Measurements from ENCODE around the gene KCNMB2. TPM values are rescaled to one million over a fixed set of nuclear protein-coding genes. Genes with fewer than 3 reads are reported as not detected.
A peak's percentile ranks its signal among the peaks of the same experiment; 100 is the strongest.

Gene KCNMB2
- total RNA-seq: not detected

DNA sequence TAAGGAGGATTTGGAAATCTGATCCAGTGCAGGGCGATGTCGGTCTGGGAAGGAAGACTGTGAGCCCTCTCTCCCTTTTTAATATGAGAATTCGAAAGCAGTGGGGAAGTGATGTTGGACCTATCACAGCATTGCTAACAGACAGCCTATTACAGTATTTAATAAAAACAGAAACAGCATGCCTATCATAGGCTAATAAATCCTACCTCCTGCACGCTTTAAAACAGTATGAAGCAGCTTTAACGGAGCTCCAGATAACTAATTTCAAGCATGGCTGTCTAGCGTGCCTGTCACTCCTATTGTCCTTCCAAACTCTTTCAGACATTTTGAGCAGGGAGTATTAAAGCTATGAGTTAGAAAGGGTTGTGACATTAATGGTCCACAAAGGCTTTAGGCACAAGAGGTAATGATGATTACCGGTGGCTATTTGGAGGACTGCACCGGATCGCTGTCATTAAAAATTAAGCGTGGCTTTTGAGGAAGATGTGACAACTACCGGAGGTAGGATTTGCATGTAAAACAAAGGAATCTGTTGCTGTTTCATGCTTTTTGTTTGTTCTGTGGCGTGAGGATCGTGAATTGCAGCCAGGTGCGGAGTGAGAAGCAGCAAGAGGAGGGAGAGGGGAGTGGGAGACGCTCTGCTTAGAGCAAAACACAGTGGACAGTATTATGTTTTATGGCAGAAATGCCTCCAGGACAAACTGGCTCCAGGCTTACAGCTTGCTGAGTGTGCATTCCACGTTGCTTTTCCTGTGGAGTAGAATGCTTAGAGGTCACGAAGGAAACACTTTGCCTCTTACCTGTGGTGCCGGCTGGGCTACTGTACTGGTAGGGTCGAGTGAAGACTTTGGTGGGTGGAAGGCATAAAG is at the start of gene KCNMB2:
Gene KCNMB2, plus strand, starts transcription at position 226 of the 869 bp plus-strand sequence.
- H3K4me1 ChIP-seq: no peaks in the 10 kb centered on the region
- H3K9me3 ChIP-seq: no peaks in the 10 kb centered on the region
- no peak for TF ChIP-seq POLR2A (IDR thresholded peaks at IDR 0.05)
- TF ChIP-seq, protein P1, sequence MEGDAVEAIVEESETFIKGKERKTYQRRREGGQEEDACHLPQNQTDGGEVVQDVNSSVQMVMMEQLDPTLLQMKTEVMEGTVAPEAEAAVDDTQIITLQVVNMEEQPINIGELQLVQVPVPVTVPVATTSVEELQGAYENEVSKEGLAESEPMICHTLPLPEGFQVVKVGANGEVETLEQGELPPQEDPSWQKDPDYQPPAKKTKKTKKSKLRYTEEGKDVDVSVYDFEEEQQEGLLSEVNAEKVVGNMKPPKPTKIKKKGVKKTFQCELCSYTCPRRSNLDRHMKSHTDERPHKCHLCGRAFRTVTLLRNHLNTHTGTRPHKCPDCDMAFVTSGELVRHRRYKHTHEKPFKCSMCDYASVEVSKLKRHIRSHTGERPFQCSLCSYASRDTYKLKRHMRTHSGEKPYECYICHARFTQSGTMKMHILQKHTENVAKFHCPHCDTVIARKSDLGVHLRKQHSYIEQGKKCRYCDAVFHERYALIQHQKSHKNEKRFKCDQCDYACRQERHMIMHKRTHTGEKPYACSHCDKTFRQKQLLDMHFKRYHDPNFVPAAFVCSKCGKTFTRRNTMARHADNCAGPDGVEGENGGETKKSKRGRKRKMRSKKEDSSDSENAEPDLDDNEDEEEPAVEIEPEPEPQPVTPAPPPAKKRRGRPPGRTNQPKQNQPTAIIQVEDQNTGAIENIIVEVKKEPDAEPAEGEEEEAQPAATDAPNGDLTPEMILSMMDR (IDR thresholded peaks at IDR 0.05): no peak
- H3K36me3 ChIP-seq: no peaks in the 10 kb centered on the region
- no peak within 1 kb of the TSS for H3K27ac ChIP-seq
- H3K27me3 ChIP-seq: no peaks in the 10 kb centered on the region
- no peak for DNase-seq
- H3K4me3 ChIP-seq: peak within 1 kb of the TSS in 3 of 4 donors; percentile 15 to 45 (median 41)

DNA sequence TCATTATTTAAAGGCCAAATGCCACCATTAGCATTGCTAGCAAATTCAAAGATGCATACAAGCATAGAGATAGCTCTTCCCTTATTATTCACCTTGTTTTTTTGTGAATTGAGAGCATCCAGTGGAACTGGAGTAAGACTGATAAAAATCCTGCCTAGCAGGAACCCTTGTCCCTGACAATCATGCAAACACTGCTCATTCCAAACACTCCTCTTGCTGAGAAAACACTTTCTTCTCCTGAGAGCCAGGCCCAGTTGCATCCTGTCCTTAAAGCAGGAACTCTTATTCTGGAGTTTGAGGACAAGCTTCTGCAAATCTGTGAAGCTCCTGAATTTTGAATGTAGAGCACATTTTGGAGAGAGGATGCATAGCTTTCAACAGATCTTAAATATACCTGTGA is 49.3 kb upstream of the KCNMB2 start:
- TF ChIP-seq, protein P1 (IDR thresholded peaks at IDR 0.05): no peak
- no peak for TF ChIP-seq POLR2A (IDR thresholded peaks at IDR 0.05)
- H3K9me3 ChIP-seq: no peaks in the 10 kb centered on the region
- H3K27ac ChIP-seq: no peak overlapping the region
- no peaks in the 10 kb centered on the region for H3K4me1 ChIP-seq
- H3K27me3 ChIP-seq: no peaks in the 10 kb centered on the region
- no peak for DNase-seq
- no peak overlapping the region for H3K4me3 ChIP-seq
- H3K36me3 ChIP-seq: no peaks in the 10 kb centered on the region

DNA sequence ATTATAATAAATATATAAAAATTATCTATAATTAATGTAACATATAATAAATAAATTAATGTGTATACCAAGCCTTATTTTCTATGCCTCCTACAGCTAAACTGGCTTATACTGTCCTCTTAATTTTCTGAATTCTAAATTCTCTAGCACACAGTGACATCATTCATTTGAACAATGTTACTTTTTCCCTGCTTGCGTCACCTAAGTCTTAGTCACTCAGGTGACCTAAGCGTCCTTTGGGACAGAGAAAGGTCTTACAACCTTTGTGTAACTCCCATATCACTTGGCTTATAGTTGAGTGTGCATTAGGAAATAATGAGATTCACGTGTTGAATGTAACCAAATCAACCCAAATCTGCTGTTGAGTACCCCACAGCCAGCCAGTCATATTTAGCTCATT is 48.5 kb upstream of the KCNMB2 start:
- Histone ChIP-seq H3K27ac (no peak overlapping the region), H3K4me1 (no peaks in the 10 kb centered on the region), H3K9me3 (no peaks in the 10 kb centered on the region), H3K4me3 (no peak overlapping the region), H3K36me3 (no peaks in the 10 kb centered on the region), H3K27me3 (no peaks in the 10 kb centered on the region)
- DNase-seq: no peak
- TF ChIP-seq, protein P1 (IDR thresholded peaks at IDR 0.05): no peak
- TF ChIP-seq POLR2A (IDR thresholded peaks at IDR 0.05): no peak

DNA sequence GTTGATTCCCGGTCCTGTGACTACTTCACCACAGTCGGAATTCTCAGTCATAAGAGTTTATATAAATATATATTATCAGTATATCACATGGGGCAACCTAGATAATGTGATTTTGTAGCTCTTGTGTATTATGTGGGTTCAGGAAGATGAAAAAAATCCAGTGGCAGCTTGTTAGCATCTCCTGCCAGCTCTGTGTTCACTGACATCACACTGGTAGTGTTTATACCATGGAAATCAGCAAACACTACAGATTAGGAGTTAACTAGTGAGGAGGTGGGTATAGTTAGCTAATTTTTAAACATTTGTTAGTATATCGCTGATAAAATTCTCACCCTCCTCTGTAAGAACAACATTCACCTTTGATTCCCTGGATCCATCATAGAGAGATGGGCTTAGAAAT is 44.5 kb upstream of the KCNMB2 start:
- DNase-seq: no peak
- H3K9me3 ChIP-seq: no peaks in the 10 kb centered on the region
- no peak for TF ChIP-seq POLR2A (IDR thresholded peaks at IDR 0.05)
- TF ChIP-seq, protein P1 (IDR thresholded peaks at IDR 0.05): no peak

DNA sequence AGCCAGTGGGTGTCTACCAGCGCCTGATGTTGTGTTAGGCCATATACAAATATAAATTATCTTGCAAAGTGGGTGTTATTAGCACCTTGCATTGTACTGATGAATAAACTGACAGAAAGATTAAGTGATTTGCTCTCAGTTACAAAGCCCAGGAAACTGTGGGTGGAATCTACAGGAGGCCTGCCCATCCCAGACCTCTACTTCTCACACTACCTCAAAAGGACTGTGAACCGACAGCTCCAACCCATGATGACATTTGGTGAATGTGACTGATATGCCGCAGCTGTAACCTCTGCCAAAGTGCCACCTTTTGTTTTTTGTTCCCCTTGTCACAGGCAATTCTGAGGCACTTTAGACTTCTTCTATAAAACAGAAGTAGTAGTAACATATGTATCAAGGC is 43.7 kb upstream of the KCNMB2 start:
- TF ChIP-seq, protein P1 (IDR thresholded peaks at IDR 0.05): no peak
- TF ChIP-seq POLR2A (IDR thresholded peaks at IDR 0.05): no peak
- DNase-seq: no peak
- no peaks in the 10 kb centered on the region for H3K4me1 ChIP-seq
- no peaks in the 10 kb centered on the region for H3K9me3 ChIP-seq
- no peak overlapping the region for H3K27ac ChIP-seq
- H3K4me3 ChIP-seq: no peak overlapping the region
- H3K36me3 ChIP-seq: no peaks in the 10 kb centered on the region
- H3K27me3 ChIP-seq: no peaks in the 10 kb centered on the region

More for the DNA sequence above, 44.5 kb upstream of the KCNMB2 start:
- Histone ChIP-seq H3K36me3 (no peaks in the 10 kb centered on the region), H3K27ac (no peak overlapping the region), H3K4me3 (no peak overlapping the region), H3K27me3 (no peaks in the 10 kb centered on the region), H3K4me1 (no peaks in the 10 kb centered on the region)
